Epithelial cell of esophagus (primary cell): ENCODE measurements around the gene SNTB2.
"Not testable (repeated sequence)": the region's sequence is repeated elsewhere in the genome, so short reads cannot be mapped to it uniquely, and the experiment has no call there.

Experiments used
- DNase-seq: peaks from one replicate; pipeline ENCODE4 v3.0.0; 2010; ENCODE audit warnings: low read depth
- H3K4me3 ChIP-seq: 2 replicates; pipeline ENCODE4 v1.5.1; 2011; ENCODE audit warnings: mild to moderate bottlenecking, low read length, control low read depth
- TF ChIP-seq, protein P1 (sequence below): IDR thresholded peaks from 2 replicates; pipeline ENCODE4 v1.5.1; 2011; ENCODE audit warnings: low read depth, mild to moderate bottlenecking, low read length, control low read depth, inconsistent platforms; ENCODE audit not compliant: insufficient read depth; ENCODE audit errors: missing control alignments

The SNTB2 gene

DNA sequence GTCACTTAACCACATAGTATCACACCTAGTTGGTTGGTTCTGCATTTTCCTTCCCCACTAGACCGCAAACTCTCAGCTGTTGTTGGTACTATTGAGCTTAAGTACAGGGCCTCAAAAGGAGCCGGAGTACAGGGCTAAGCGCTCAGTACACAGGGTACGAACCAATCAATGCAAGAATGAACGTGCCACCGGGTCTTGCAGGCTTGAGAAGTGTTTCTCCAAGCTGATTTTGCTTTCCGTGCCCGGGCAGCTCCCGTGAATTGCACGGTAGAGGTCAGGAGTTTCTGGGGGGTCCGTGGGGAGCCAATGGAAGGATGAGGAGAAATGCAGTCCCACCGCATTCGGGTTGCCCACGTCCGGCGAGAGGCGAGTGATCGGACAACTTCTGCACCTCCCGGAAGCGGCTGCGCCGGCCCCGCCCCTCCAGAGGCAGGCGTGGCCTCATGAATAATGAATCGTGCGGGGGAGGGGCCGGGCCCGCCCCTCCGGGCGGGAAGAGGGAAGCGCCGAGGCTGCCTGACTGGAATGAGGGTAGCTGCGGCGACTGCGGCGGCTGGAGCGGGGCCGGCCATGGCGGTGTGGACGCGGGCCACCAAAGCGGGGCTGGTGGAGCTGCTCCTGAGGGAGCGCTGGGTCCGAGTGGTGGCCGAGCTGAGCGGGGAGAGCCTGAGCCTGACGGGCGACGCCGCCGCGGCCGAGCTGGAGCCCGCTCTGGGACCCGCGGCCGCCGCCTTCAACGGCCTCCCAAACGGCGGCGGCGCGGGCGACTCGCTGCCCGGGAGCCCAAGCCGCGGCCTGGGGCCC is at the start of gene SNTB2:
TSS of gene SNTB2 (plus strand) at position 523 of the 804 bp plus-strand sequence. CDS start at position 526, 3 bp downstream.
- DNase-seq, result peak; percentile 91
- TF ChIP-seq, protein P1, sequence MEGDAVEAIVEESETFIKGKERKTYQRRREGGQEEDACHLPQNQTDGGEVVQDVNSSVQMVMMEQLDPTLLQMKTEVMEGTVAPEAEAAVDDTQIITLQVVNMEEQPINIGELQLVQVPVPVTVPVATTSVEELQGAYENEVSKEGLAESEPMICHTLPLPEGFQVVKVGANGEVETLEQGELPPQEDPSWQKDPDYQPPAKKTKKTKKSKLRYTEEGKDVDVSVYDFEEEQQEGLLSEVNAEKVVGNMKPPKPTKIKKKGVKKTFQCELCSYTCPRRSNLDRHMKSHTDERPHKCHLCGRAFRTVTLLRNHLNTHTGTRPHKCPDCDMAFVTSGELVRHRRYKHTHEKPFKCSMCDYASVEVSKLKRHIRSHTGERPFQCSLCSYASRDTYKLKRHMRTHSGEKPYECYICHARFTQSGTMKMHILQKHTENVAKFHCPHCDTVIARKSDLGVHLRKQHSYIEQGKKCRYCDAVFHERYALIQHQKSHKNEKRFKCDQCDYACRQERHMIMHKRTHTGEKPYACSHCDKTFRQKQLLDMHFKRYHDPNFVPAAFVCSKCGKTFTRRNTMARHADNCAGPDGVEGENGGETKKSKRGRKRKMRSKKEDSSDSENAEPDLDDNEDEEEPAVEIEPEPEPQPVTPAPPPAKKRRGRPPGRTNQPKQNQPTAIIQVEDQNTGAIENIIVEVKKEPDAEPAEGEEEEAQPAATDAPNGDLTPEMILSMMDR, result no peak
- peak within 1 kb of the TSS; percentile 73 for H3K4me3 ChIP-seq

DNA sequence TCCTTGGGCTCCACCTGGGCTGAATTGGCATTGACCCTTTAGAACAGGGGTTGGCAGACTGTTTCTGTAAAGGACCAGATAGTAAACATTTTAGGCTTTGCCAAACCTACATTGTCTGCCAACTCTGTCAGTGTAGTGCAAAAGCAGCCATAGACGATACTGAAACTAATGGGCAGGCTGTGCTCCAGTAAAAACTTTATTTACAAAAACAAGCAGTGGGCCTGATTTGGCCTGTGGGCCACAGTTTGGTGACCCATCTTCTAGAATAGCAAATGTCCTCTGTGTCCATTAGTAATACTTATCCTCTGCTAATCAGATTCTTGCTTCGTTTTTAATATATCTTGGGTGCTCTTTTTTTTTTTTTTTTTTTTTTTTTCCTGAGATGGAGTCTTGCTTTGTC is 48.4 kb upstream of the SNTB2 start:
- TF ChIP-seq, protein P1, result no peak
- no peak overlapping the region for H3K4me3 ChIP-seq
- DNase-seq, result no peak

DNA sequence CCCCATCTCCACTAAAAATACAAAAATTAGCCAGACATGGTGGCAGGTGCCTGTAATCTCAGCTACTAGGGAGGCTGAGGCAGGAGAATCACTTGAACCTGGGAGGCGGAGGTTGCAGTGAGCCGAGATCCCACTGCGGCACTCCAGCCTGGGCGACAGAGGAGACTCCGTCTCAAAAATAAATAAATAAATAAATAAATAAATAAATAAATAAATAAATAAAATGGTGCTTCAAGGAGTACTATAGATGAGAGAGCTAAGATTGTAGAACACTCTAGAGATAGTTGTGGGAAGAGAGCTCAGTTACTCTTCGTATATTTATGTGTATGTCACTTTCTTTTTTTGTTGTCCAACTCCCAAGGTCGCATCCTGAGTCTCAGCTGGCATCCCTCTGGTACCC is 47.5 kb upstream of the SNTB2 start:
- not testable (repeated sequence) for DNase-seq, H3K4me3 ChIP-seq

DNA sequence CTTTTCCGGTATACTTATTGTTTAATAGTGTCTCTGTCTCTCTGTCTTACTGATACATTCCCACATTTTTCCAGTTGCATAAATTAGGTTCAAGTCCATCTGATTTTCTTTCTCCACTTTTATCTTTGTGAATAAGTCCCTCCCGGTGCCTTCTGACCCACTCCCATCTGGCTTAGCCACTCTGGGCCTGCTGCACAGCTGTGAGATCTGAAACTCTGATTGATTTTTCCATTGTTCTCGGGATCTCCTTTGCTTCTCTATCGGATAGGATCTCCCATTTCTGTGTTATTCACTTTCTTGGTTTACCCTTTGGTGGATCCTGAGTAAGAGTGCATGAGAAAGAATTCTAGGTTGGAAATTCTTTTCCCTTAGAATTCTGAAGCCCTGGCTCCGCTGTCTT is 46.0 kb upstream of the SNTB2 start:
- TF ChIP-seq, protein P1, result no peak
- DNase-seq, result no peak
- H3K4me3 ChIP-seq, result no peak overlapping the region

DNA sequence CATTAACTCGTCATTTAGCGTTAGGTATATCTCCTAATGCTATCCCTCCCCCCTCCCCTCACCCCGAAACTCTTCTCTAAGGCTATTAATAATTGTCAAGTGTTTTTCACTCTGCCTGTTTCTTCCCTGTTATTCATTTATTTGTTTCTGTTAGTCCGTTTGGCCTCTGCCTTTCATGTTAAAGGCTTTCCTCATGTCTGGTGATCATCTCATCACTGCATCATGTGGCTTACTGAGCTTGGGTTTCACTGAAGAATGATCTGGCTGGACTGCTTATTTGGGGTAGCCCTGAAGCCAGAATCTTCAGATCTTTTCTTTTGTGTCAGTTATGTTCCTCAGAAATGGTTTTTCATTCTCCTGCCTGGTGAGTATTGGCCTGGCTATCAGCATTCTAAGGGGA is 45.0 kb upstream of the SNTB2 start:
- TF ChIP-seq, protein P1, result no peak
- H3K4me3 ChIP-seq, result no peak overlapping the region
- DNase-seq, result no peak

DNA sequence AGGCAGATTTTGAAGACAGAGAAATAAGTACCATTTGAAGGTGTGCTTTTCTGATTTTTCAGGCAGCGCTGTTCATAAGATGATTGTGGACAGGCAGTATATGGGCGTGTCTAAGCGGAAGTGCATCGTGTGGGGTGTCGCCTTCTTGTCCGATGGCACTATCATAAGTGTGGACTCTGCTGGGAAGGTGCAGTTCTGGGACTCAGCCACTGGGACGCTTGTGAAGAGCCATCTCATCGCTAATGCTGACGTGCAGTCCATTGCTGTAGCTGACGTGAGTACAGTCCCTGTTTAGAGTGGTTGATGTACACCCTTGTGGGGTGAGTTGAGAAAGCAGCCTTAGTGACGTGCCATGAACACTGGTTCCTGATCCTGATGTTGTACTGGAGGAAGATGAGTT is 43.8 kb upstream of the SNTB2 start:
- TF ChIP-seq, protein P1, result no peak
- no peak overlapping the region for H3K4me3 ChIP-seq
- no peak for DNase-seq

DNA sequence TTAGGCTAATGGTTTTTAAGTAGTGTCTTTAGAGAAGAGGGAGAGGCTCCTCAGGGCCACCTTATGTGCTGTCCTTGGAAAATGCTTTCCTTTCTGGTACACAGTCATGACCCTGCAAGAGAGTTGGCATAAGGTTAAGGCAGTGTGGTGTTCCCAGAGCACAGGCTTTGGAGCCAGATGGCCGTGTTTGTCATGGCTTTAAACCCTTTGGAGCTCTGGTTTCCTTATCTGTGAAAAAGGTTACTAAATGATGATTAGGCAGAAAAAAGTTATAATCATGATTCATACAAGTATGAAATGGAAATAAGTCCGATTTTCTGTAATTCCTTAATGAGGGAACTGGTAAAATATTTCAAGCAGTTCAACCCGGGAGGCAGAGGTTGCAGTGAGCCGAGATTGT is 41.3 kb upstream of the SNTB2 start:
- H3K4me3 ChIP-seq, result no peak overlapping the region
- TF ChIP-seq, protein P1, result no peak
- no peak for DNase-seq

DNA sequence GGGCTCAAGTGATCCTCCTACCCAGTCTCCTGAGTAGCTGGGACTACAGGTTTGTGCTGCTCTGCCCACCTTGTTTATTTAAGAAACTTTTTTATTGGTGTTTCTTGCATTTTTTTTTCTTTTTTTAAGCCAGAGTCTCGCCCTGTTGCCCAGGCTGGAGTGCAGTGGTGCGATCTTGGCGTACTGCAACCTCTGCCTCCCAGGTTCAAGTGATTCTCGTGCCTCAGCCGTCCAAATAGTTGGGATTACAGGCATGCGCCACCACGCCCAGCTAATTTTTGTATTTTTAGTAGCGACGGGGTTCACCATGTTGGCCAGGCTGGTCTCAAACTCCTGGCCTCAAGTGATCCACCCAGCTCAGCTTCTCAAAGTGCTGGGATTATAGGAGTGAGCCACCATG is 37.3 kb upstream of the SNTB2 start:
- not testable (repeated sequence) for DNase-seq, H3K4me3 ChIP-seq
